Measurements from ENCODE around the gene RIMKLA.
A peak's percentile ranks its signal among the peaks of the same experiment; 100 is the strongest.

The RIMKLA gene

GRCh38 chr1:42372796-42373195 is 7.8 kb upstream of the RIMKLA start:
- DNase-seq (ENCODE audit: low spot score) = no peak

- no peak for DNase-seq (ENCODE audit: low spot score)
These were observed 602 bp upstream of the RIMKLA start for GRCh38 chr1:42379794-42380585.

GRCh38 chr1:42381280-42381673 is 685 bp downstream of the RIMKLA start:
- DNase-seq (ENCODE audit: low spot score) = no peak

GRCh38 chr1:42385283-42385682 is 4.7 kb downstream of the RIMKLA start:
- DNase-seq (ENCODE audit: low spot score) = no peak

GRCh38 chr1:42386051-42386450 is 5.5 kb downstream of the RIMKLA start:
- DNase-seq (ENCODE audit: low spot score) = no peak

- DNase-seq (ENCODE audit: low spot score) = no peak
These were observed 11.7 kb downstream of the RIMKLA start for GRCh38 chr1:42392255-42392654.

GRCh38 chr1:42392967-42393848 is 12.6 kb downstream of the RIMKLA start:
- DNase-seq (ENCODE audit: low spot score) = no peak

- no peak for DNase-seq (ENCODE audit: low spot score)
These were observed 18.9 kb downstream of the RIMKLA start for GRCh38 chr1:42399315-42400100.

- no peak for DNase-seq (ENCODE audit: low spot score)
These were observed 23.3 kb downstream of the RIMKLA start for GRCh38 chr1:42403880-42404400.

- no peak for DNase-seq (ENCODE audit: low spot score)
These were observed 34.2 kb downstream of the RIMKLA start for GRCh38 chr1:42414551-42415496.

GRCh38 chr1:42417166-42417565 is 36.6 kb downstream of the RIMKLA start:
- DNase-seq (ENCODE audit: low spot score) = no peak

GRCh38 chr1:42418516-42418915 is 37.9 kb downstream of the RIMKLA start:
- no peak for DNase-seq (ENCODE audit: low spot score)

GRCh38 chr1:42419126-42419821 is 38.7 kb downstream of the RIMKLA start:
- peak; percentile 5 for DNase-seq (ENCODE audit: low spot score)

- DNase-seq (ENCODE audit: low spot score) = peak; percentile 56
These were observed 39.5 kb downstream of the RIMKLA start for GRCh38 chr1:42420121-42420520.

- DNase-seq (ENCODE audit: low spot score) = peak; percentile 77
These were observed 40.5 kb downstream of the RIMKLA start for GRCh38 chr1:42420911-42421585.

GRCh38 chr1:42422737-42423136 is 42.1 kb downstream of the RIMKLA start:
- DNase-seq (ENCODE audit: low spot score) = peak; percentile 34

- no peak for DNase-seq (ENCODE audit: low spot score)
These were observed 43.1 kb downstream of the RIMKLA start for GRCh38 chr1:42423681-42424080.

- no peak for DNase-seq (ENCODE audit: low spot score)
These were observed 43.6 kb downstream of the RIMKLA start for GRCh38 chr1:42424201-42424600.

GRCh38 chr1:42427240-42427639 is 46.6 kb downstream of the RIMKLA start:
- DNase-seq (ENCODE audit: low spot score) = no peak

- no peak for DNase-seq (ENCODE audit: low spot score)
These were observed 49.0 kb downstream of the RIMKLA start for GRCh38 chr1:42429603-42430002.
